K562 (cell line): ENCODE measurements around the gene ASNS. TPM values are rescaled to one million over a fixed set of nuclear protein-coding genes. Genes with fewer than 3 reads are reported as not detected.

Experiments
- ATAC-seq: fragments of 200-7000 bp; cut with Tn5 transposase; 3 replicates; pipeline ENCODE4 v1.9.1; 2020; ENCODE audit warnings: moderate library complexity
- BruUV-seq: library from RNA; stranded (reverse); fragments of 400-500 nt; replicated peaks from 2 replicates; lab custom pipeline; 2021; lab: Mats Ljungman, UMichigan
- CTCF ChIA-PET: fragments of 300-600 bp; formaldehyde crosslinking; extraction: SDS; loops from one replicate; lab custom pipeline; 2021; ENCODE audit warnings: low intra/inter-chr PET ratio; lab: Yijun Ruan, JAX
- POLR2A ChIA-PET: fragments of 300-600, 350-650 bp; sonication (Branson Sonifier 250); formaldehyde crosslinking; extraction: SDS; loops from one replicate; lab custom pipeline; 2021; ENCODE audit warnings: antibody characterized with exemption, inconsistent platforms; lab: Yijun Ruan, JAX
- DNase-seq, 4 experiments: peaks; one replicate each; pipeline versions ENCODE4 v3.0.0 to v3.0.0-alpha.2; 2011 to 2018; ENCODE audit warnings: low spot score in 3 of 4, mixed read lengths in 3 of 4; ENCODE audit errors: extremely low read depth in 1 of 4
- FAIRE-seq: peaks from 2 replicates; lab custom pipeline; 2011; peaks lifted over from hg19 to GRCh38; lab: Jason Lieb, UNC
- H2AFZ ChIP-seq: 2 replicates; pipeline ENCODE4 v1.6.0; 2011; ENCODE audit warnings: low read depth, low read length, control low read depth, inconsistent platforms
- H3K27ac ChIP-seq: fragments of 200-600 bp; 3 replicates; pipeline ENCODE4 v1.8.0; 2011; ENCODE audit warnings: low read depth, mild to moderate bottlenecking, control low read depth, inconsistent platforms, low read length, moderate library complexity, mixed read lengths; ENCODE audit errors: extremely low read depth
- H3K27me3 ChIP-seq, 2 experiments: fragments of 300-600 bp in 1 of 2; 2 replicates in 1 of 2; 3 replicates in 1 of 2; pipeline versions ENCODE4 v1.6.0 to v1.8.0; 2011; ENCODE audit warnings: inconsistent platforms in 2 of 2, low read length in 2 of 2, mild to moderate bottlenecking in 1 of 2, mixed read lengths in 1 of 2, moderate library complexity in 1 of 2; ENCODE audit not compliant: control insufficient read depth in 2 of 2, insufficient read depth in 2 of 2
- H3K36me3 ChIP-seq: fragments of 300-600 bp; 3 replicates; pipeline ENCODE4 v1.8.0; 2011; ENCODE audit warnings: mild to moderate bottlenecking, low read length, inconsistent platforms; ENCODE audit not compliant: control insufficient read depth, insufficient read depth
- H3K4me1 ChIP-seq, 2 experiments: fragments of 200-600 bp in 1 of 2; replicated peaks in 1 of 2; 2 replicates in 1 of 2; 3 replicates in 1 of 2; pipeline versions ENCODE4 v1.5.1 to v1.8.0; 2011; ENCODE audit warnings: inconsistent platforms in 2 of 2, low read length in 2 of 2, mild to moderate bottlenecking in 1 of 2, mixed read lengths in 1 of 2, moderate library complexity in 1 of 2; ENCODE audit not compliant: control insufficient read depth in 2 of 2, insufficient read depth in 2 of 2
- H3K4me2 ChIP-seq: 2 replicates; pipeline ENCODE4 v1.6.1; 2011; ENCODE audit warnings: low read length, control low read depth, inconsistent platforms, mixed read lengths; ENCODE audit not compliant: insufficient read depth
- H3K4me3 ChIP-seq: fragments of 200-600 bp; sonication (generic), shearing (Covaris generic); 2 replicates; pipeline ENCODE4 v1.5.1; 2016; ENCODE audit warnings: control low read depth, inconsistent platforms
- H3K79me2 ChIP-seq: fragments of 200-600 bp; 3 replicates; pipeline ENCODE4 v1.8.0; 2011; ENCODE audit warnings: low read length, inconsistent platforms; ENCODE audit not compliant: control insufficient read depth, insufficient read depth
- H3K9ac ChIP-seq, 2 experiments: 2 replicates each; pipeline versions ENCODE4 v1.6.0 to v1.6.1; 2011; ENCODE audit warnings: low read depth in 2 of 2, low read length in 2 of 2, control low read depth in 1 of 2, inconsistent platforms in 1 of 2, mild to moderate bottlenecking in 1 of 2, mixed read lengths in 1 of 2; ENCODE audit not compliant: insufficient read depth in 1 of 2
- H3K9me1 ChIP-seq: one replicate; pipeline ENCODE4 v1.6.0; 2011; ENCODE audit warnings: inconsistent platforms, mild to moderate bottlenecking, low read length, moderate library complexity; ENCODE audit not compliant: control insufficient read depth, insufficient read depth
- H3K9me3 ChIP-seq: replicated peaks from 2 replicates; pipeline ENCODE4 v1.5.1; 2011; ENCODE audit warnings: low read depth, low read length, inconsistent platforms; ENCODE audit not compliant: control insufficient read depth, insufficient read depth
- H4K20me1 ChIP-seq: replicated peaks from 2 replicates; pipeline ENCODE4 v1.6.1; 2011; ENCODE audit warnings: low read length, inconsistent platforms, mixed read lengths; ENCODE audit not compliant: control insufficient read depth, insufficient read depth
- AFF4 ChIP-seq: sonication (generic); formaldehyde crosslinking; IDR thresholded peaks from 2 replicates; pipeline ENCODE4 v1.8.0; 2023; ENCODE audit warnings: mild to moderate bottlenecking, missing genetic modification reagents
- GABPB1 ChIP-seq: sonication (generic); formaldehyde crosslinking; IDR thresholded peaks from 2 replicates; pipeline ENCODE4 v1.8.0; 2022; ENCODE audit warnings: mild to moderate bottlenecking, missing genetic modification reagents
- JUND ChIP-seq, 2 experiments: IDR thresholded peaks; 2 replicates in 1 of 2; 3 replicates in 1 of 2; pipeline ENCODE4 v1.6.1; 2011; ENCODE audit warnings: borderline replicate concordance in 2 of 2, low read depth in 2 of 2, low read length in 2 of 2, improper control_type of control experiment in 1 of 2, missing biosample characterization in 1 of 2, missing genetic modification characterization in 1 of 2, missing genetic modification reagents in 1 of 2
- POLR2G ChIP-seq: fragments of 200-400 bp; formaldehyde crosslinking; IDR thresholded peaks from 2 replicates; pipeline ENCODE4 v1.6.1; 2017; ENCODE audit warnings: low read depth, mild to moderate bottlenecking, antibody characterized with exemption, low read length, moderate library complexity
- RAD51 ChIP-seq: fragments of 450-650 bp; IDR thresholded peaks from 2 replicates; pipeline ENCODE4 v1.7.1; 2016; ENCODE audit warnings: low read depth, mild to moderate bottlenecking, borderline replicate concordance
- RBFOX2 ChIP-seq: fragments of 200-400 bp; formaldehyde crosslinking; IDR thresholded peaks from 2 replicates; pipeline ENCODE4 v1.6.1; 2017; ENCODE audit warnings: low read depth, mild to moderate bottlenecking, low read length, moderate library complexity
- RBM22 ChIP-seq: fragments of 200-400 bp; formaldehyde crosslinking; IDR thresholded peaks from 2 replicates; pipeline ENCODE4 v1.6.1; 2018; ENCODE audit warnings: low read length, low read depth; ENCODE audit not compliant: poor library complexity, severe bottlenecking
- SMARCC2 ChIP-seq: fragments of 450-650 bp; IDR thresholded peaks from 2 replicates; pipeline ENCODE4 v1.6.1; 2017; ENCODE audit warnings: antibody characterized with exemption, moderate library complexity, mild to moderate bottlenecking, low read depth
- ZNF785 ChIP-seq: fragments of 250-450 bp; sonication (Bioruptor Pico); IDR thresholded peaks from 2 replicates; pipeline ENCODE4 v1.4.0; 2020; ENCODE audit warnings: mild to moderate bottlenecking
- WGBS: fragments of 100-300 bp; shearing (Covaris generic); methylation state at CpG from one replicate; pipeline ENCODE4 v1.1.6; 2016; ENCODE audit warnings: low coverage, mixed read lengths; ENCODE audit not compliant: insufficient coverage; ENCODE audit errors: missing lambda C conversion rate; 5-methylcytosine and 5-hydroxymethylcytosine counted together
- in situ Hi-C: fragments of 300-500 bp; cut with MboI; formaldehyde crosslinking; loops from 4 replicates; pipeline ENCODE4 v1.15.0; 2018; ENCODE audit warnings: inconsistent platforms, mixed read lengths
- intact Hi-C: fragments of 100-400 bp; cut with micrococcal nuclease; formaldehyde crosslinking; loops from 2 replicates; pipeline ENCODE4 v1.14.2; 2022
- polyA plus RNA-seq, 8 experiments: library from polyadenylated mRNA; depleted of rRNA in 4 of 8; stranded (reverse) in 5 of 8; unstranded in 3 of 8; fragments of >200 nt; fragmentation: Nextera tagmentation in 2 of 8; fragmentation: Illumina TruSeq in 1 of 8; extraction: Ambion mirVana in 2 of 8; extraction: Trizol in 1 of 8; gene quantifications; 2 replicates each; pipeline versions ENCODE4 v1.2.1 to v1.2.3, GENCODE V29; 2011 to 2014; ENCODE audit warnings: inconsistent platforms in 1 of 8, missing spikeins in 1 of 8
- total RNA-seq, 7 experiments: library from RNA; depleted of rRNA in 6 of 7; stranded (reverse); fragments of >200 nt in 6 of 7; fragmentation: Illumina TruSeq in 2 of 7; extraction: Trizol in 2 of 7; gene quantifications; 2 replicates each; pipeline versions ENCODE4 v1.2.1 to v1.2.3, GENCODE V29; 2011 to 2021; ENCODE audit warnings: low replicate concordance in 1 of 7

ASNS gene
- total and polyA plus RNA-seq, 9 of the 15 experiments (the other 6 are each of a cell fraction or from before 2014, with no cell fraction given), result 42.1 to 354 (median 215) TPM

GRCh38 chr7:97865104-97865503 lies 7.1 kb downstream of the ASNS start:
- in situ Hi-C loops (no loop called here), intact Hi-C loops (no loop called here)
- H3K4me2 ChIP-seq, result no peak overlapping the region
- H4K20me1 ChIP-seq, result peaks cover 6% of the 10 kb centered on the region; the same call in 1 of the 2 replicates
- peaks cover 73% of the 10 kb centered on the region for H3K36me3 ChIP-seq
- no peak overlapping the region for H3K27ac ChIP-seq
- H3K4me1 ChIP-seq, result peaks cover 0 to 10% of the 10 kb centered on the region in 2 experiments; a peak in 1 of 5 replicates
- peaks cover 27% of the 10 kb centered on the region for H3K79me2 ChIP-seq
- no peaks in the 10 kb centered on the region for H3K27me3 ChIP-seq
- H3K9me1 ChIP-seq, result peaks cover 7% of the 10 kb centered on the region
- POLR2A ChIA-PET, result interaction anchor here (1.3 to 1.4 kb wide), 2 partner anchors 9 to 16 kb away, joined by 3 to 4 read pairs; no protein-coding TSS in a partner anchor
- H3K9ac ChIP-seq, result no peak overlapping the region
- TF ChIP-seq RBFOX2, result peak; percentile 38
- TF ChIP-seq AFF4, result no peak
- peak; percentile 17 for TF ChIP-seq RBM22
- no peak for TF ChIP-seq ZNF785 (CRISPR knock-in tag)
- no peak for TF ChIP-seq SMARCC2
- 0 out of 2 replicates have a peak, but pooled peaks have one; percentile 29 for TF ChIP-seq POLR2G
- no peak for TF ChIP-seq RAD51
- no peak for TF ChIP-seq GABPB1 (CRISPR knock-in tag)
- no peak for TF ChIP-seq JUND (IDR thresholded peaks at IDR 0.05; ENCODE audit: borderline replicate concordance, low read depth, low read length)
- TF ChIP-seq JUND (tag; IDR thresholded peaks at IDR 0.05; ENCODE audit: borderline replicate concordance, low read depth, low read length), result no peak
- H3K4me3 ChIP-seq, result no peak overlapping the region
- FAIRE-seq, result no peak
- no TSS peak for BruUV-seq
- DNase-seq, result no peak
- 87% methylated on average over 3 of the region's 3 CpGs for WGBS
- H2AFZ ChIP-seq, result no peak overlapping the region
- no peak for ATAC-seq
- CTCF ChIA-PET, result no interaction called here
- no peaks in the 10 kb centered on the region for H3K9me3 ChIP-seq
